Kidney glomerular epithelial cell (primary cell): ENCODE results near the gene MBOAT7.
"Not testable (repeated sequence)": the region's sequence is repeated elsewhere in the genome, so short reads cannot be mapped to it uniquely, and the experiment has no call there.

ENCODE experiments used
- DNase-seq: peaks from one replicate; lab custom pipeline; 2025; lab: John Stamatoyannopoulos, UW

Gene MBOAT7

DNA sequence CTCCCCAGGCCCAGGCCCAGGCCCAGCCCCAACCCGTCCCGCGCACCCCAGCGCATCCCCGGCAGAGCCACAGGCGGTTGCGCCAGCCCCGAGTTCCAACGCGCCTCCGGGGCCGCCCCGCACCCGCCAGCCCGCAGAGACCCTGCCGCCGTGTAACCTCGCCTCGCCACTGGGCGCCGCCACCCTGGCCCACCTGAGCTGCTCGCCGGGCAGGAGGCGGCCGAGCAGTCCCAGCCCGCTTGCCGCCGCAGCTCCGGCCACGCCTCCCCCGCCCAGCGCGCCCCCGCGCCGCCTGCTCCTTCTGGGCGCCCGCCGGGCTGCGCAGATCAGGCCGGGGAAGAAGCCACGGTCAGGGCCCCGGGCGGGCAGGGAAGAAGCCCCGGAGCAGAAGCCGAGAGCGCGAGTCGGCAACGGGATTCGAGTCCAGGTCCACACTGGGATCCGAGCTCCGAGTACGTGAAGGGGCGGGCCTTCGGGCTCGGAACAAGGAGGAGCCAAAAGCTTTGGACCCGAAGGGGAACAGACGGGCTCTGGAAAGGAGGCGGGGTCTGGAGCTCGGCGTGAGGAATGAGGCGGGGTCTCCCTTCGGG lies at the start of gene MBOAT7:
Gene MBOAT7, minus strand, starts transcription at position 436 of the 590 bp plus-strand sequence. CDS start 1,072 bp downstream, outside the sequence.
- peak; percentile 69 for DNase-seq

- DNase-seq, result no peak
These were observed 44.6 kb upstream of the MBOAT7 start for GRCh38 chr19:54233941-54234340.

GRCh38 chr19:54231077-54231931 lies 41.9 kb upstream of the MBOAT7 start:
- peak; percentile 78 for DNase-seq

- no peak for DNase-seq
These were observed 40.7 kb upstream of the MBOAT7 start for GRCh38 chr19:54230031-54230430.

- DNase-seq, result no peak
These were observed 39.8 kb upstream of the MBOAT7 start for GRCh38 chr19:54229146-54229545.

DNA sequence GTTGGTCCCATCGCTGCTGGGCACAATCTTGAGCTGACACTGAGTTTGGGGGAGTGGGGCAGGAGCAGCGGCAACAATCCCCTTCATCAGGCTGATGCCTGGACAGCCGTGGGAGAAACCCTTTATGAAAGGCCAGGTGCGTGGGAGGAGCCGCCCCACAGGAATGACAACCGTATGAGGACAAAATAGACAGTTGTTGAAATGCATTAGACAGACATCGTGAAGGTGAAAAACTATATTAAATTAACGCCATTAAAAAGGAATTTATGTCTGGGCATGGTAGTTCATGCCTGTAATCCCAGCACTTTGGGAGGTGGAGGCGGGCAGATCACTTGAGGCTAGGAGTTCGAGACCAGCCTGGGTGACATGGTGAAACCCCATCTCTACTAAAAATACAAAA lies 35.2 kb upstream of the MBOAT7 start:
- DNase-seq, result not testable (repeated sequence)

DNA sequence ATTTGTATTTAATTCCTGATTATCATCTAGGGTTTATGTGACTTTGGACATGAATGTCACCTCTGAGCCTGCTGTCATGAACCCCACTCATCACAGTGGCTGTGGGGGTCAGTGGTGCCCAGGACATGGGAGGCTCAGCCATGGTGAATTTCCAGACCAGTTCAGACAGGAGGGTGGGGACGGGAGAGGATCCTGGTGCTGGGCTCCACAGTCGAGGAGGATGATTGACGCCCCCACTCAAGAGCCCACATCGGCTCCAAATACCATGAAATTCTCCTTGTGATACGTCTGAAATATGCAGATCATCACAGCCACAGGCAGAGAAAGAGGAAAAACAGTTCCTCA lies 34.5 kb upstream of the MBOAT7 start:
- DNase-seq, result not testable (repeated sequence)

DNA sequence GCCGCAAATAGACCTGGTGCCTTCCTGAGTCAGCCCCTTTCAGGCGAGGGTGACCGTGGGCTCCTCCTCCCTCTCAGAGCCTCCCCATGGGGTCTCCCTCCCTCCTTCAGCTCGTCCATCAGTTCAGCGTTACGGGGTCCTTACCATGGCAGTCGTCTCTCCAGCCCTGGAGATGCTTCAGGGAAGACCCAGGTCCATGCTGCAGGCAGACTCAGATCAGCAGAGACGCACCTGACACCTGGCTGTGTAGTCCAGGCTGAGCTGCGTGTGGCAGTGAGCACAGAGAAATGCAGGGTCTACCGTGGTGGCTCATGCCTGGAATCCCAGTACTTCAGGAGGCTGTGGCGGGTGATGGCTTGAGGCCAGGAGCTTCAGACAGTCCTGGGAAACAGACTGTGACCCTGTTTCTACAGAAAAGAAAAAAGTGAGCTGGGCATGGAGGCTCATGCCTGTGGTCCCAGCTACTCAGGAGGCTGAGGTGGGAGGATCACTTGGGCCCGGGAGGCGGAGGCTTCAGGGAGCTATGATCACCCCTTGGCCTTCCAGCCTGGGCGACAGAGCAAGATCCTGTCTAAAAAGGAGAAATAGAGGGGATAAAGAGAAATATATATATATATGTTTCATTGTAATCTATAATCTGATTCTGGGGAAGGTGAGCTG lies 34.0 kb upstream of the MBOAT7 start:
- not testable (repeated sequence) for DNase-seq

- not testable (repeated sequence) for DNase-seq
These were observed 33.3 kb upstream of the MBOAT7 start, which contains the start of gene LILRB3 for GRCh38 chr19:54222474-54223276. LILRB3 (minus strand) TSS chr19:54223007; CDS start chr19:54222976, 31 bp downstream.

DNA sequence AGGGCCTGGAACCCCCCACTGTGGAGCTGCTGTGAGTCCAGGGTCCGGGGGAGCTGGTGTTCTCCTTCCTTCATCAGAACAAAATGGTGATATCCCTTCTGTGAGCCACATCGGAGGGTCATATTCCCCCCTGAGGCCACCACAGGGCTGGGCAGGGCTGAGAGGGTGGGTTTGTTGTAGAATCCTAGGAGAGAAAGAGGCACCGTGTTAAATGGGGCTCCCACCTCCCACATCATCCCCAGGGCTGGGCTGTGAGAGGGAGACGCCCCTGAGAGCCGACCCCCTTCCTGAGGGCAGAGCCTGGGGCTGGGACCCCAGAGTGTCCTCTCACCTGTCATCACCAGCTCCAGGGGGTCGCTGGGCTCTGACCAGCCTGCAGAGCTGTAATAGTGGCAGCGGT lies 32.6 kb upstream of the MBOAT7 start:
- DNase-seq, result not testable (repeated sequence)

DNA sequence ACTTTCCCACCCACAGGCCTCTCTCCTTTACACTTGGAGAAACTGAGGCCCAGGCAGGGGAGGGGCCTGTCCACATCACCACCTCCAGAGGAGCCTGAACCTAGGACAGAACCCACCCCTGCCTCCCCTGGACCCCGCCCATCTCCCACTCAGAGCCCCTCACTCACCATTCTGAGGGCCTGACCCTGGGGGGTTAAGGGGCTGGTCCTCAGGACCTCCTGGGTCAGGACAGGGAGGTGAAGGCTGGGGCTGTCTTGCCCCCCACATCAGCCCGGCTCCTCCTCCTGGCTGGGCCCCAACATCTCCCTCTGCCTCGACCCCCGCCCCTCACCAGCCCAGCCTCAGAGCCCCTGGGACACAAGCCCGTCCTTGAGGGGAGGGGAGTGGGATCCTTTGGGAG lies 30.3 kb upstream of the MBOAT7 start:
- DNase-seq, result not testable (repeated sequence)

GRCh38 chr19:54218960-54219661 lies 29.7 kb upstream of the MBOAT7 start:
- DNase-seq, result no peak

GRCh38 chr19:54218259-54218658 lies 28.9 kb upstream of the MBOAT7 start:
- no peak for DNase-seq

GRCh38 chr19:54217517-54218247 lies 28.3 kb upstream of the MBOAT7 start:
- not testable (repeated sequence) for DNase-seq

- no peak for DNase-seq
These were observed 27.5 kb upstream of the MBOAT7 start for GRCh38 chr19:54216869-54217268.

- not testable (repeated sequence) for DNase-seq
These were observed 25.4 kb upstream of the MBOAT7 start for GRCh38 chr19:54214734-54215133.

GRCh38 chr19:54214217-54214616 lies 24.8 kb upstream of the MBOAT7 start:
- DNase-seq, result not testable (repeated sequence)

- DNase-seq, result no peak
These were observed 21.9 kb upstream of the MBOAT7 start for GRCh38 chr19:54211235-54211634.

DNA sequence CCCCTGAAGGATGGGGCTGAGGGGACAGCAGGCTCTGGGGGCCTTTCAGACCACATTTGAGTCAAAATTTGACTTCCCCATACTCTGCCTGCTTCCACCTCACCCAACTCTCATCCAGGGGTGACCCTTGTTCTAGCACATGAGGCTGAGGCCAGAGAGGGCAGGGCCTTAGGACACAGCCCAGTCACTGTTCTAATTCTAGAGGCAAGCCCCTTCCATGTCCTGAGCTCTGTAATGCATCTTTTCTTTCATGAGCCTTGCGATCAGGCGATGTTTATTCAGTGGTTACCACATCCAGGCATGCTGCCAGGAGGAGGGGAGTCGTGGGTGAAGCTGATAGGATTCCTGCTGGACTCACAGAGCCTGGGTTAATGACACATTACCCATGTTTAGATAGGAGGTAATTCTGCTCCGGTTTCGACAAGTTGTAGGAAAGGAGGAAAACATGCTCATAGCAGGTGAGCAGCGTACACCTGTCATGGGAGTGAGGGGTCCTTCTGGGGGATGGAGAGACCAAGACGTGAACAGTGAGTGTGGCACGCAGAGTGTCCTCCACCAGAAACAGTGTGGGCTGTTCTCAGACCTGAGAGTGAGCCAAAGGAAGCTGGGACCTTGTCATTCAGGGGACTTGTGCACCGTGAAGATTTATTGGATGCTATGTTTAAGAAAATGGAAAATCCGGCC lies 20.6 kb upstream of the MBOAT7 start:
- peak; percentile 97 for DNase-seq
